ENCODE data around the gene WRAP53.
A peak's percentile ranks its signal among the peaks of the same experiment; 100 is the strongest.

Gene WRAP53

GRCh38 chr17:7714721-7715594 is 26.7 kb downstream of the WRAP53 start:
- no peaks in the 10 kb centered on the region for H3K9me3 ChIP-seq (ENCODE audit: low read length)
- no peaks in the 10 kb centered on the region for H3K36me3 ChIP-seq (ENCODE audit: insufficient read depth, low read length)
- no peaks in the 10 kb centered on the region for H3K9me2 ChIP-seq (ENCODE audit: low read depth, low read length)
- H3K79me2 ChIP-seq (ENCODE audit: insufficient read depth, low read length) = no peaks in the 10 kb centered on the region
- H3K9ac ChIP-seq (ENCODE audit: low read length) = no peak overlapping the region
- peaks cover 13% of the 10 kb centered on the region for H3K4me1 ChIP-seq (ENCODE audit: insufficient read depth, low read length, severe bottlenecking)
- no peaks in the 10 kb centered on the region for H4K20me1 ChIP-seq (ENCODE audit: insufficient read depth, low read length)
- peaks cover 4% of the 10 kb centered on the region; the same call in 1 of the 2 replicates for H3K27me3 ChIP-seq (ENCODE audit: insufficient read depth, low read length)
- no peak overlapping the region for H3K27ac ChIP-seq (ENCODE audit: low read depth, low read length, poor library complexity, severe bottlenecking)
- H3K4me2 ChIP-seq (ENCODE audit: low read length) = no peak overlapping the region
- H3F3A ChIP-seq (ENCODE audit: insufficient read depth, low read length) = no peaks in the 10 kb centered on the region
- TF ChIP-seq EZH2 (IDR thresholded peaks at IDR 0.05; ENCODE audit: borderline replicate concordance, low read length) = no peak
- TF ChIP-seq, protein P1, sequence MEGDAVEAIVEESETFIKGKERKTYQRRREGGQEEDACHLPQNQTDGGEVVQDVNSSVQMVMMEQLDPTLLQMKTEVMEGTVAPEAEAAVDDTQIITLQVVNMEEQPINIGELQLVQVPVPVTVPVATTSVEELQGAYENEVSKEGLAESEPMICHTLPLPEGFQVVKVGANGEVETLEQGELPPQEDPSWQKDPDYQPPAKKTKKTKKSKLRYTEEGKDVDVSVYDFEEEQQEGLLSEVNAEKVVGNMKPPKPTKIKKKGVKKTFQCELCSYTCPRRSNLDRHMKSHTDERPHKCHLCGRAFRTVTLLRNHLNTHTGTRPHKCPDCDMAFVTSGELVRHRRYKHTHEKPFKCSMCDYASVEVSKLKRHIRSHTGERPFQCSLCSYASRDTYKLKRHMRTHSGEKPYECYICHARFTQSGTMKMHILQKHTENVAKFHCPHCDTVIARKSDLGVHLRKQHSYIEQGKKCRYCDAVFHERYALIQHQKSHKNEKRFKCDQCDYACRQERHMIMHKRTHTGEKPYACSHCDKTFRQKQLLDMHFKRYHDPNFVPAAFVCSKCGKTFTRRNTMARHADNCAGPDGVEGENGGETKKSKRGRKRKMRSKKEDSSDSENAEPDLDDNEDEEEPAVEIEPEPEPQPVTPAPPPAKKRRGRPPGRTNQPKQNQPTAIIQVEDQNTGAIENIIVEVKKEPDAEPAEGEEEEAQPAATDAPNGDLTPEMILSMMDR (IDR thresholded peaks at IDR 0.05; ENCODE audit: low read length) = no peak
- no peak overlapping the region for H2AFZ ChIP-seq (ENCODE audit: low read length)
- no peak overlapping the region for H3K4me3 ChIP-seq (ENCODE audit: low read depth, low read length, poor library complexity, severe bottlenecking)

- TF ChIP-seq, protein P1 (IDR thresholded peaks at IDR 0.05; ENCODE audit: low read length) = no peak
- TF ChIP-seq EZH2 (IDR thresholded peaks at IDR 0.05; ENCODE audit: borderline replicate concordance, low read length) = no peak
- Histone ChIP-seq H3K27ac (ENCODE audit: low read depth, low read length, poor library complexity, severe bottlenecking) (no peak overlapping the region), H3K9ac (ENCODE audit: low read length) (no peak overlapping the region), H3K36me3 (ENCODE audit: insufficient read depth, low read length) (no peaks in the 10 kb centered on the region), H3K4me3 (ENCODE audit: low read depth, low read length, poor library complexity, severe bottlenecking) (no peak overlapping the region), H3K9me2 (ENCODE audit: low read depth, low read length) (no peaks in the 10 kb centered on the region), H2AFZ (ENCODE audit: low read length) (no peak overlapping the region), H4K20me1 (ENCODE audit: insufficient read depth, low read length) (no peaks in the 10 kb centered on the region), H3K4me2 (ENCODE audit: low read length) (peak overlapping the region; percentile 71; the same call in 1 of the 2 replicates), H3K79me2 (ENCODE audit: insufficient read depth, low read length) (no peaks in the 10 kb centered on the region), H3K9me3 (ENCODE audit: low read length) (no peaks in the 10 kb centered on the region), H3F3A (ENCODE audit: insufficient read depth, low read length) (no peaks in the 10 kb centered on the region), H3K4me1 (ENCODE audit: insufficient read depth, low read length, severe bottlenecking) (peaks cover 13% of the 10 kb centered on the region), H3K27me3 (ENCODE audit: insufficient read depth, low read length) (peaks cover 4% of the 10 kb centered on the region; the same call in 1 of the 2 replicates)
Observed at GRCh38 chr17:7715936-7716886, 27.9 kb downstream of the WRAP53 start.

DNA sequence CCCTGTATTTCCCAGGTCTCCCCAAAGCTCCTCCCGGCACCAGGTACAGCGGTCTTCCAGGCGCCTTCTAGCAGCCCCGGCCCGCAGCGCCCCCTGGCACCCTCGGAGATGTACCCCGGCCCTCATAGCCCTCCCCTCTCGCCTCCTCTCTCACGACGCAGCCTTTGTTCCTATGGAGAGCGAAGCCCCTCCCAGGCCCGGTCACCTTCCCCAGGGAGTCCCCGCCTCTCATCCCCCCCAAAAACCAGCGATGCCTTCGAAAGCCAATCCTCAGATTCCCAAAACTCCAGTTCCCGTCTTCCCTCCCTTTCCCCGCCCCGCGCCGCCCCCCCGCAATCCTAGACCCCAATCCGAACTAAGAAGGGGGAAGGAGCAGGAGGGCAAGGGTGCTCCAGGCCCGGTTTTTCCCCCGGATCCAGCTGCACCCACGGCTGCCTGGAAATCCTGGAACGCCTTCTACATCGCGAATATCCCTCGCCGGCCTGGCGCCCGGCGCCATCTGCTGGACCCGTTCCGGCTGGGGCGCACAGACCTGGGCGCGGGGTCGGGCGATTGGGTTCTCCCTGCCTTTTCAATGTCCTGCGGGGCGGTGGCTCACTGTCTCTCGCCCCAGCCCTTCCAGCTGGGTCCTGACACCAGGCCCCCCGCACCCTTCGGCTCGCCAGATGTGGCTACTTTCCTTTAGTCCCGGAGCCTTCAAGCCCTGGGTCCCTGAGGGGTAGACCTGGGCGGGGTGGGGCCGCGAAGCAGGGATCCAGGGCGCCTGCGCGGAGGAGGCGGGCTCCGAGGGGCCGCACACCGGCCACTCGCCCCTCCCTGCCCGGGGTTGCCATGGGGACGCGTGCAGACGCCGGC is 28.9 kb downstream of the WRAP53 start, which contains the start of gene DNAH2:
Gene DNAH2 (plus strand): TSS at position 844 of the 855 bp plus-strand sequence. CDS start 1,991 bp downstream, outside the sequence.
- no peaks in the 10 kb centered on the region for H3F3A ChIP-seq (ENCODE audit: insufficient read depth, low read length)
- H3K27me3 ChIP-seq (ENCODE audit: insufficient read depth, low read length) = peaks cover 4% of the 10 kb centered on the region; the same call in 1 of the 2 replicates
- peak within 1 kb of the TSS; percentile 58 for H3K4me3 ChIP-seq (ENCODE audit: low read depth, low read length, poor library complexity, severe bottlenecking)
- TF ChIP-seq, protein P1 (IDR thresholded peaks at IDR 0.05; ENCODE audit: low read length) = peak; percentile 38
- TF ChIP-seq EZH2 (IDR thresholded peaks at IDR 0.05; ENCODE audit: borderline replicate concordance, low read length) = no peak
- no peaks in the 10 kb centered on the region for H4K20me1 ChIP-seq (ENCODE audit: insufficient read depth, low read length)
- no peaks in the 10 kb centered on the region for H3K79me2 ChIP-seq (ENCODE audit: insufficient read depth, low read length)
- peaks cover 13% of the 10 kb centered on the region for H3K4me1 ChIP-seq (ENCODE audit: insufficient read depth, low read length, severe bottlenecking)
- H3K36me3 ChIP-seq (ENCODE audit: insufficient read depth, low read length) = no peaks in the 10 kb centered on the region
- no peaks in the 10 kb centered on the region for H3K9me2 ChIP-seq (ENCODE audit: low read depth, low read length)
- H3K4me2 ChIP-seq (ENCODE audit: low read length) = peak within 1 kb of the TSS; percentile 71
- H3K27ac ChIP-seq (ENCODE audit: low read depth, low read length, poor library complexity, severe bottlenecking) = no peak within 1 kb of the TSS
- H3K9me3 ChIP-seq (ENCODE audit: low read length) = no peaks in the 10 kb centered on the region
- peak within 1 kb of the TSS; percentile 43; the same call in 1 of the 2 replicates for H3K9ac ChIP-seq (ENCODE audit: low read length)
- H2AFZ ChIP-seq (ENCODE audit: low read length) = no peak within 1 kb of the TSS

All from OCI-LY1 (cell line).